Right lung (tissue), 5 donors: ENCODE measurements around the gene NADK2. TPM values are rescaled to one million over a fixed set of nuclear protein-coding genes. Genes with fewer than 3 reads are reported as not detected.

Source experiments
- polyA plus RNA-seq, 5 donors: library from polyadenylated mRNA; unstranded; fragments of 120-200 nt; gene quantifications; one replicate each; pipeline versions ENCODE4 v1.2.1 to v1.2.3, GENCODE V29; 2013; ENCODE audit warnings: inconsistent platforms in 1 of 5, low replicate concordance in 1 of 5; ENCODE audit not compliant: insufficient read length in 5 of 5, insufficient read depth in 1 of 5

NADK2 gene
- polyA plus RNA-seq, 5 donors: 32.9 to 55.1 (median 52.6) TPM

Other genes starting within 250 kb of the NADK2 start
- under 1 TPM; 0.06 to 0.13 (median 0.09) TPM for gene UGT3A2, start 175.0 kb downstream of the NADK2 start, polyA plus RNA-seq
- gene LMBRD2, start 90.0 kb downstream of the NADK2 start, polyA plus RNA-seq: 10 to 100 TPM in 4 of 5 donors, 1 to 10 TPM in 1; 7.6 to 11.9 (median 11.9) TPM
- 10 to 100 TPM; 39.7 to 63.6 (median 52.2) TPM for gene SKP2, start 89.8 kb downstream of the NADK2 start, polyA plus RNA-seq
- 1 to 10 TPM in 4 of 5 donors, under 1 TPM in 1; 0.73 to 2.8 (median 1.7) TPM for gene RANBP3L, start 60.0 kb upstream of the NADK2 start, polyA plus RNA-seq